Measurements from ENCODE around the gene NRL. TPM values are rescaled to one million over a fixed set of nuclear protein-coding genes. Genes with fewer than 3 reads are reported as not detected.
"Not testable (repeated sequence)": the region's sequence is repeated elsewhere in the genome, so short reads cannot be mapped to it uniquely, and the experiment has no call there.

NRL gene
- total RNA-seq, 2 experiments from 2014 or later: 2.1 to 2.4 TPM

DNA sequence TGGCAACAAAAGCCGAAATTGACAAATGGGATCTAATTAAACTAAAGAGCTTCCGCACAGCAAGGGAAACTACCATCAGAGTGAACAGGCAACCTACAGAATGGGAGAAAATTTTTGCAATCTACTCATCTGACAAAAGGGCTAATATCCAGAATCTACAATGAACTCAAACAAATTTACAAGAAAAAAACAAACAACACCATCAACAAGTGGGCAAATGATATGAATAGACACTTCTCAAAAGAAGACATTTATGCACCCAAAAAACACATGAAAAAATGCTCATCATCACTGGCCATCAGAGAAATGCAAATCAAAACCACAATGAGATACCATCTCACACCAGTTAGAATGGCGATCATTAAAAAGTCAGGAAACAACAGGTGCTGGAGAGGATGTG lies 85.1 kb downstream of the NRL start:
- peaks cover 26% of the 10 kb centered on the region for H3K27me3 Mint-ChIP-seq
- DNase-seq; POLR2A ChIA-PET; H3K4me1 Mint-ChIP-seq; H3K4me3 Mint-ChIP-seq; H3K36me3 Mint-ChIP-seq (ENCODE audit: low read depth); H3K27ac Mint-ChIP-seq; CTCF ChIA-PET: not testable (repeated sequence)
- peaks cover 20% of the 10 kb centered on the region for H3K9me3 Mint-ChIP-seq

Other genes with a start within 250 kb of the NRL start
- 10 to 100 TPM; 17.6 to 19.0 TPM for gene DHRS4, start 161.2 kb downstream of the NRL start, total RNA-seq
- gene DHRS4L2, start 126.0 kb downstream of the NRL start, total RNA-seq: 10 to 100 TPM; 18.3 to 20.2 TPM
- 1 to 10 TPM; 3.7 to 4.2 TPM for gene CARMIL3, start 62.9 kb downstream of the NRL start, total RNA-seq
- gene CPNE6, start 43.4 kb downstream of the NRL start, total RNA-seq: not detected
- gene PCK2, start 20.6 kb downstream of the NRL start, total RNA-seq: 10 to 100 TPM; 88.5 to 90.6 TPM
- gene DCAF11, start 172 bp downstream of the NRL start, total RNA-seq: 10 to 100 TPM; 94.1 to 98.2 TPM
- 1 to 10 TPM; 1.3 to 1.4 TPM for gene FITM1, start 15.7 kb upstream of the NRL start, total RNA-seq
- 100 to 1,000 TPM; 391 to 397 TPM for gene PSME1, start 21.2 kb upstream of the NRL start, total RNA-seq
- gene EMC9, start 26.6 kb upstream of the NRL start, total RNA-seq: 10 to 100 TPM; 45.0 to 51.7 TPM
- gene PSME2, start 31.7 kb upstream of the NRL start, total RNA-seq: 100 to 1,000 TPM; 395 to 405 TPM
- gene RNF31, start 32.5 kb upstream of the NRL start, total RNA-seq: 100 to 1,000 TPM; 122 to 129 TPM
- 100 to 1,000 TPM; 262 to 267 TPM for gene IRF9, start 46.3 kb upstream of the NRL start, total RNA-seq
- 10 to 100 TPM; 48.0 to 51.9 TPM for gene REC8, start 57.1 kb upstream of the NRL start, total RNA-seq
- gene IPO4, start 73.9 kb upstream of the NRL start, total RNA-seq: 10 to 100 TPM; 24.0 to 26.2 TPM
- 10 to 100 TPM; 30.8 to 35.1 TPM for gene TM9SF1, start 80.5 kb upstream of the NRL start, total RNA-seq
- gene TSSK4, start 90.7 kb upstream of the NRL start, total RNA-seq: under 1 TPM; 0.48 to 0.76 TPM
- gene CHMP4A, start 98.5 kb upstream of the NRL start, total RNA-seq: 10 to 100 TPM; 92.9 to 97.9 TPM
- gene MDP1, start 101.1 kb upstream of the NRL start, total RNA-seq: 10 to 100 TPM; 13.5 to 17.0 TPM
- 100 to 1,000 TPM; 190 to 197 TPM for gene NEDD8, start 117.4 kb upstream of the NRL start, total RNA-seq
- gene GMPR2, start 118.0 kb upstream of the NRL start, total RNA-seq: 10 to 100 TPM; 78.1 to 90.3 TPM
- 100 to 1,000 TPM; 133 to 139 TPM for gene TINF2, start 127.7 kb upstream of the NRL start, total RNA-seq
- 1 to 10 TPM; 4.0 to 4.4 TPM for gene TGM1, start 148.2 kb upstream of the NRL start, total RNA-seq
- 10 to 100 TPM; 40.2 to 41.0 TPM for gene RABGGTA, start 156.6 kb upstream of the NRL start, total RNA-seq
- 10 to 100 TPM; 31.6 to 33.4 TPM for gene DHRS1, start 184.8 kb upstream of the NRL start, total RNA-seq
- gene NOP9, start 184.9 kb upstream of the NRL start, total RNA-seq: 10 to 100 TPM; 25.8 to 27.7 TPM
- gene CIDEB, start 193.0 kb upstream of the NRL start, total RNA-seq: 10 to 100 TPM; 38.4 to 39.6 TPM
- 10 to 100 TPM; 18.5 to 19.6 TPM for gene LTB4R2, start 195.2 kb upstream of the NRL start, total RNA-seq
- gene LTB4R, start 196.6 kb upstream of the NRL start, total RNA-seq: 10 to 100 TPM; 36.1 to 37.9 TPM
- gene ADCY4, start 220.1 kb upstream of the NRL start, total RNA-seq: 1 to 10 TPM; 4.5 to 5.9 TPM
- 10 to 100 TPM; 37.3 to 38.0 TPM for gene RIPK3, start 225.0 kb upstream of the NRL start, total RNA-seq